Measurements from ENCODE around the gene PPP2R5B. TPM values are rescaled to one million over a fixed set of nuclear protein-coding genes. Genes with fewer than 3 reads are reported as not detected.
A peak's percentile ranks its signal among the peaks of the same experiment; 100 is the strongest.

PPP2R5B gene
- total and polyA plus RNA-seq, 9 of the 15 experiments (the other 6 are each of a cell fraction or from before 2014, with no cell fraction given): 0.10 to 7.8 (median 3.3) TPM

- 89% methylated on average over 23 of the region's 25 CpGs for WGBS (ENCODE audit: insufficient coverage, low coverage, missing lambda C conversion rate)
- intact Hi-C loops (cut with micrococcal nuclease): loop anchor here (5.0 kb wide), 1 partner anchor 104 kb away; no protein-coding TSS in a partner anchor
- H3K9me3 ChIP-seq (replicated peaks; ENCODE audit: control insufficient read depth, insufficient read depth, low read depth, low read length): no peaks in the 10 kb centered on the region
- H4K20me1 ChIP-seq (replicated peaks; ENCODE audit: control insufficient read depth, insufficient read depth, low read length): no peaks in the 10 kb centered on the region
- H3K9ac ChIP-seq (ENCODE audit: insufficient read depth in 1 of 2, low read depth in 2 of 2, low read length in 2 of 2): peak overlapping the region in 1 of 2 experiments; percentile 71; a peak in 2 of 4 replicates
- H3K4me3 ChIP-seq: no peak overlapping the region
- DNase-seq (ENCODE audit: extremely low read depth in 1 of 4, low spot score in 3 of 4) (no peak), FAIRE-seq (no peak), ATAC-seq (no peak)
- no peaks in the 10 kb centered on the region for H3K9me1 ChIP-seq (ENCODE audit: control insufficient read depth, insufficient read depth, low read length)
- no peaks in the 10 kb centered on the region for H3K79me2 ChIP-seq (ENCODE audit: control insufficient read depth, insufficient read depth, low read length)
- H3K4me1 ChIP-seq (replicated peaks in 1 of 2; ENCODE audit: control insufficient read depth in 2 of 2, insufficient read depth in 2 of 2, low read length in 2 of 2): peaks cover 32 to 94% of the 10 kb centered on the region in 2 experiments
- no peak overlapping the region for H2AFZ ChIP-seq (ENCODE audit: low read depth, low read length)
- in situ Hi-C loops (cut with MboI): loop anchor here (5.0 kb wide), 2 partner anchors 44 to 104 kb away; no protein-coding TSS in a partner anchor
- no TSS peak for BruUV-seq (replicated peaks)
- ChIA-PET CTCF (ENCODE audit: low intra/inter-chr PET ratio) (no interaction called here), POLR2A (interaction anchor here (1.1 to 3.4 kb wide), 3 partner anchors 13 to 42 kb away, joined by 4 to 28 read pairs (median 4); partner anchors contain the start of gene EHD1)
- no peak for TF ChIP-seq CHAMP1 (IDR thresholded peaks at IDR 0.05)
- no peak for TF ChIP-seq ZNF239 (CRISPR knock-in tag; IDR thresholded peaks at IDR 0.05)
- no peak for TF ChIP-seq CUX1 (CRISPR knock-in tag; IDR thresholded peaks at IDR 0.05)
- no peak for TF ChIP-seq ATF7 (IDR thresholded peaks at IDR 0.05)
- TF ChIP-seq ZBTB33 (CRISPR knock-in tag; IDR thresholded peaks at IDR 0.05): no peak
- no peak for TF ChIP-seq ZNF232 (CRISPR knock-in tag; IDR thresholded peaks at IDR 0.05)
- no peak for TF ChIP-seq STAG1 (CRISPR knock-in tag; IDR thresholded peaks at IDR 0.05; ENCODE audit: borderline replicate concordance)
- TF ChIP-seq ZNF175 (CRISPR knock-in tag; IDR thresholded peaks at IDR 0.05; ENCODE audit: low read depth): no peak
- TF ChIP-seq SOX6 (IDR thresholded peaks at IDR 0.05): no peak
- no peak for TF ChIP-seq ZNF408 (CRISPR knock-in tag; IDR thresholded peaks at IDR 0.05; ENCODE audit: low read depth)
- no peak for TF ChIP-seq RBBP5 (IDR thresholded peaks at IDR 0.05; ENCODE audit: borderline replicate concordance, insufficient read depth, low read length, poor library complexity, severe bottlenecking)
- TF ChIP-seq NFRKB (IDR thresholded peaks at IDR 0.05; ENCODE audit: low read depth): no peak
- H3K36me3 ChIP-seq (ENCODE audit: control insufficient read depth, insufficient read depth, low read length): peaks cover 14% of the 10 kb centered on the region; the same call in 1 of the 3 replicates
- H3K4me2 ChIP-seq (ENCODE audit: insufficient read depth, low read length): no peak overlapping the region
- no peak overlapping the region; the same call in 2 of the 3 replicates for H3K27ac ChIP-seq (ENCODE audit: extremely low read depth, low read depth, low read length)
- H3K27me3 ChIP-seq (ENCODE audit: control insufficient read depth in 2 of 2, insufficient read depth in 2 of 2, low read length in 2 of 2): no peaks in the 10 kb centered on the region
These were observed 33.2 kb upstream of the PPP2R5B start for GRCh38 chr11:64891215-64891848.
